HepG2 (cell line): ENCODE data around the gene SCEL. TPM values are rescaled to one million over a fixed set of nuclear protein-coding genes. Genes with fewer than 3 reads are reported as not detected.

Experiments
- ATAC-seq: fragments of 200-7000 bp; cut with Tn5 transposase; 3 replicates; pipeline ENCODE4 v1.9.1; 2020; ENCODE audit warnings: mild to moderate bottlenecking, moderate library complexity
- BruUV-seq: library from RNA; stranded (reverse); fragments of 400-500 nt; replicated peaks from 2 replicates; lab custom pipeline; 2021; lab: Mats Ljungman, UMichigan
- CTCF ChIA-PET: fragments of 300-600 bp; formaldehyde crosslinking; extraction: SDS; loops from one replicate; lab custom pipeline; 2021; ENCODE audit warnings: low total read pairs, inconsistent platforms, low intra/inter-chr PET ratio; lab: Yijun Ruan, JAX
- POLR2A ChIA-PET: fragments of 350-600 bp; sonication (Branson Sonifier 250); formaldehyde crosslinking; loops from one replicate; lab custom pipeline; 2020; ENCODE audit warnings: antibody characterized with exemption, inconsistent platforms; lab: Yijun Ruan, JAX
- DNase-seq: peaks from one replicate; pipeline ENCODE4 v3.0.0-alpha.2; 2015; ENCODE audit warnings: low spot score
- FAIRE-seq: peaks from 3 replicates; lab custom pipeline; 2011; peaks lifted over from hg19 to GRCh38; lab: Jason Lieb, UNC
- H2AFZ ChIP-seq: one replicate; pipeline ENCODE4 v1.6.1; 2011; ENCODE audit warnings: low read length, inconsistent platforms
- H3K27ac ChIP-seq: fragments of 300-600 bp; 3 replicates; pipeline ENCODE4 v1.8.0; 2011; ENCODE audit warnings: mixed run types, mild to moderate bottlenecking, mixed read lengths, low read length, inconsistent platforms; ENCODE audit not compliant: insufficient read depth; ENCODE audit errors: extremely low read length
- H3K27me3 ChIP-seq, 2 experiments: fragments of 200-600 bp in 1 of 2; 2 replicates in 1 of 2; 3 replicates in 1 of 2; pipeline versions ENCODE4 v1.6.0 to v1.8.0; 2011; ENCODE audit warnings: low read length in 2 of 2, mild to moderate bottlenecking in 2 of 2, moderate library complexity in 2 of 2, inconsistent platforms in 1 of 2; ENCODE audit not compliant: insufficient read depth in 2 of 2, control insufficient read depth in 1 of 2
- H3K36me3 ChIP-seq, 2 experiments: fragments of 200-600 bp in 1 of 2; replicated peaks in 1 of 2; 2 replicates in 1 of 2; 3 replicates in 1 of 2; pipeline versions ENCODE4 v1.5.1 to v1.8.0; 2011; ENCODE audit warnings: low read length in 2 of 2, inconsistent platforms in 1 of 2; ENCODE audit not compliant: insufficient read depth in 2 of 2, control insufficient read depth in 1 of 2
- H3K4me1 ChIP-seq: 2 replicates; pipeline ENCODE4 v1.5.1; 2012; ENCODE audit warnings: low read length, inconsistent platforms; ENCODE audit not compliant: insufficient read depth
- H3K4me2 ChIP-seq: 2 replicates; pipeline ENCODE4 v1.6.0; 2011; ENCODE audit warnings: low read depth, low read length, inconsistent platforms
- H3K4me3 ChIP-seq, 3 experiments: fragments of 200-600 bp in 1 of 3; sonication (generic), shearing (Covaris generic) in 1 of 3; replicated peaks in 1 of 3; 2 replicates each; pipeline ENCODE4 v1.5.1; 2011 to 2016; ENCODE audit warnings: low read length in 3 of 3, inconsistent platforms in 2 of 3, low read depth in 2 of 3, mild to moderate bottlenecking in 2 of 3, control low read depth in 1 of 3, mixed read lengths in 1 of 3; ENCODE audit not compliant: insufficient read depth in 1 of 3
- H3K79me2 ChIP-seq: one replicate; pipeline ENCODE4 v1.6.1; 2011; ENCODE audit warnings: low read length, inconsistent platforms; ENCODE audit not compliant: insufficient read depth
- H3K9ac ChIP-seq: 2 replicates; pipeline ENCODE4 v1.6.0; 2011; ENCODE audit warnings: mild to moderate bottlenecking, low read depth, low read length, inconsistent platforms; ENCODE audit not compliant: insufficient read depth
- H3K9me3 ChIP-seq: 2 replicates; pipeline ENCODE4 v1.5.1; 2012; ENCODE audit warnings: mild to moderate bottlenecking, low read length
- H4K20me1 ChIP-seq: 2 replicates; pipeline ENCODE4 v1.6.0; 2011; ENCODE audit warnings: inconsistent platforms, mild to moderate bottlenecking, low read length, moderate library complexity; ENCODE audit not compliant: insufficient read depth
- BRCA1 ChIP-seq: sonication (generic); formaldehyde crosslinking; IDR thresholded peaks from 2 replicates; pipeline ENCODE4 v1.4.0; 2020; ENCODE audit warnings: missing genetic modification reagents
- EHMT2 ChIP-seq: fragments of 200-600 bp; sonication (generic); IDR thresholded peaks from 2 replicates; pipeline ENCODE4 v1.7.0; 2017; ENCODE audit warnings: antibody characterized with exemption, low read depth, low read length, borderline replicate concordance
- GZF1 ChIP-seq: sonication (generic); formaldehyde crosslinking; IDR thresholded peaks from 2 replicates; pipeline ENCODE4 v1.5.1; 2020; ENCODE audit warnings: mild to moderate bottlenecking, missing genetic modification reagents
- HNRNPH1 ChIP-seq: fragments of 200-400 bp; formaldehyde crosslinking; optimal IDR thresholded peaks from 2 replicates; pipeline ENCODE3; 2017; ENCODE audit warnings: mild to moderate bottlenecking, low read depth, low read length
- IKZF1 ChIP-seq: fragments of 450-650 bp; IDR thresholded peaks from 2 replicates; pipeline ENCODE4 v1.7.1; 2016
- MEF2D ChIP-seq: sonication (generic); formaldehyde crosslinking; IDR thresholded peaks from 2 replicates; pipeline ENCODE4 v1.5.1; 2020; ENCODE audit warnings: mild to moderate bottlenecking, missing genetic modification reagents
- MIER2 ChIP-seq: IDR thresholded peaks from 2 replicates; pipeline ENCODE4 v1.6.1; 2016; ENCODE audit warnings: missing biosample characterization, missing genetic modification reagents
- ZBTB42 ChIP-seq: sonication (generic); formaldehyde crosslinking; IDR thresholded peaks from 2 replicates; pipeline ENCODE4 v1.5.0; 2020; ENCODE audit warnings: mild to moderate bottlenecking, missing genetic modification reagents
- ZBTB8A ChIP-seq: sonication (generic); formaldehyde crosslinking; IDR thresholded peaks from 2 replicates; pipeline ENCODE4 v1.4.0; 2020; ENCODE audit warnings: mild to moderate bottlenecking, low read depth, missing genetic modification reagents, borderline replicate concordance
- ZNF224 ChIP-seq: sonication (generic); formaldehyde crosslinking; IDR thresholded peaks from 2 replicates; pipeline ENCODE4 v1.5.0; 2020; ENCODE audit warnings: mild to moderate bottlenecking, missing genetic modification reagents
- ZNF780A ChIP-seq: sonication (generic); formaldehyde crosslinking; IDR thresholded peaks from 2 replicates; pipeline ENCODE4 v1.8.0; 2022; ENCODE audit warnings: mild to moderate bottlenecking, missing genetic modification reagents, moderate library complexity
- WGBS: methylation state at CpG from one replicate; pipeline ENCODE4 v1.1.6; 2017; ENCODE audit warnings: low lambda C conversion rate; 5-methylcytosine and 5-hydroxymethylcytosine counted together
- in situ Hi-C: cut with HindIII; loops from 2 replicates; pipeline ENCODE4 v1.10.0; 2017; ENCODE audit warnings: low pct_unique_long_range_greater_than_20kb; ENCODE audit not compliant: extremely low pct_ligation_motif_present
- intact Hi-C: fragments of 100-400 bp; cut with micrococcal nuclease; formaldehyde crosslinking; loops from one replicate; pipeline ENCODE4 v1.10.0; 2022; ENCODE audit not compliant: unreplicated experiment
- polyA plus RNA-seq, 8 experiments: library from polyadenylated mRNA; depleted of rRNA in 3 of 8; stranded (reverse) in 7 of 8; unstranded in 1 of 8; fragments of >200 nt; fragmentation: Illumina TruSeq in 4 of 8; extraction: Trizol in 4 of 8; gene quantifications; 2 replicates each; pipeline versions ENCODE4 v1.2.1 to v1.2.3, GENCODE V29; 2011 to 2016; ENCODE audit warnings: low read depth in 4 of 8, missing spikeins in 1 of 8, mixed read lengths in 1 of 8; ENCODE audit not compliant: insufficient read depth in 1 of 8
- total RNA-seq, 5 experiments: library from RNA; depleted of rRNA; stranded (reverse); fragments of >200 nt; fragmentation: Illumina TruSeq; extraction: Trizol; gene quantifications; 2 replicates each; pipeline ENCODE4 v1.2.3, GENCODE V29; 2016; ENCODE audit warnings: low read depth in 1 of 5
- TF ChIP-seq, protein P1 (sequence below): sonication (generic); formaldehyde crosslinking; IDR thresholded peaks from 2 replicates; pipeline ENCODE4 v1.4.0; 2020; ENCODE audit warnings: low read depth, mild to moderate bottlenecking, missing genetic modification reagents
- TF ChIP-seq, protein P2 (sequence below): sonication (generic); formaldehyde crosslinking; IDR thresholded peaks from 2 replicates; pipeline ENCODE4 v1.4.0; 2020; ENCODE audit warnings: mild to moderate bottlenecking, low read depth, missing genetic modification reagents
- TF ChIP-seq, protein P3 (sequence below): sonication (generic); formaldehyde crosslinking; IDR thresholded peaks from 2 replicates; pipeline ENCODE4 v1.8.1; 2023; ENCODE audit warnings: mild to moderate bottlenecking, missing genetic modification reagents

SCEL gene
- total and polyA plus RNA-seq, 2 of the 13 experiments (the other 11 are each of a cell fraction or from before 2014, with no cell fraction given) = not detected

DNA sequence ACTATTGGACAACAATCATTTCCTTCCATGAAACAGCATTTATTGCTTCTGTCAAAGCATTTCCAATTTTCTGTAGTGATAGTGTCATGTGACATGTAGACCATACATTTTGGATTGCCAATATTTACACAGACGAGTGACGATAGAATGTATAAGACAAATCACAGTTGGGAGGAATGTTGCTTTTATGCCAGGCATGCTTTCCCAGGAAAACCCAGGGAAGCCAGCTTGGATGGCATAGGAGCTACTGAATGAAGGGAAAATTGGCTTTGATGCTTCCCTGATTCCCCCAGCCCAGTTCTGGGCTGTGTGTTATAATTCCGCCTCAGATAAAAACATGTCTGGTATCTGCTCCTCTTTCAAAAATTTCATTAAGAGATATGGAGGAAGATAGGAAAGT is 22.5 kb downstream of the SCEL start:
- Histone ChIP-seq H3K79me2 (no peaks in the 10 kb centered on the region), H3K9me3 (no peaks in the 10 kb centered on the region), H3K27me3 (no peaks in the 10 kb centered on the region), H3K4me3 (no peak overlapping the region), H3K4me1 (no peaks in the 10 kb centered on the region), H4K20me1 (no peaks in the 10 kb centered on the region), H2AFZ (no peak overlapping the region), H3K4me2 (no peak overlapping the region), H3K9ac (no peak overlapping the region), H3K36me3 (no peaks in the 10 kb centered on the region), H3K27ac (no peak overlapping the region)
- 7% methylated on average over 3 of the region's 3 CpGs for WGBS
- FAIRE-seq (no peak), ATAC-seq (no peak), DNase-seq (no peak)
- intact Hi-C loops (no loop called here), in situ Hi-C loops (no loop called here)
- no peak for TF ChIP-seq GZF1 (CRISPR knock-in tag)
- no peak for TF ChIP-seq ZNF224 (CRISPR knock-in tag)
- no peak for TF ChIP-seq ZBTB8A (CRISPR knock-in tag)
- no peak for TF ChIP-seq BRCA1 (CRISPR knock-in tag)
- TF ChIP-seq MEF2D (CRISPR knock-in tag) = no peak
- TF ChIP-seq IKZF1 = no peak
- no TSS peak for BruUV-seq
- CTCF ChIA-PET = no interaction called here
- POLR2A ChIA-PET = no interaction called here

DNA sequence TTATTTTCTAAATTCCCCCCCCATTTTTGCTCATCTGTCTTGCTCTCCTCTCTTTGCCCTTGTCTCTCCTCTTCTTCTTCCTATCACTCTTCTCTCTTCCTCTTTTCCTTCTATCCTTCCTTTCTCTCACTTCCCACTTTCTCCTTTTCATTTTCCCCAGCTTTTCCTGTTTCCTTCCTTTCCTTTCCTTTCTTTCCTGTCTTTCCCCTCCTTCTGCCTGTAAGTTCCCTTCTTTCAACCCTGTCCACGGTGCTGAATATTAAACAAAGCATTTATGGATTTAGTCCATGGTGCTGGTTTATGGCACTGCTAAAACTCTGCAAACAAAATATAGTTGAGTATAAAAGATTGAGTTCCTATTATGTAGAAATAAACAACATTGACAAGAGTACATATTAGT is 27.6 kb downstream of the SCEL start:
- H3K27ac ChIP-seq = no peak overlapping the region
- no peaks in the 10 kb centered on the region for H3K36me3 ChIP-seq
- H3K4me2 ChIP-seq = no peak overlapping the region
- no peak overlapping the region for H3K9ac ChIP-seq
- 0% methylated on average over 1 of the region's 1 CpG for WGBS
- no peaks in the 10 kb centered on the region for H3K27me3 ChIP-seq
- H3K79me2 ChIP-seq = no peaks in the 10 kb centered on the region
- intact Hi-C loops = no loop called here
- ChIA-PET POLR2A (no interaction called here), CTCF (no interaction called here)
- H4K20me1 ChIP-seq = no peaks in the 10 kb centered on the region
- no peaks in the 10 kb centered on the region for H3K9me3 ChIP-seq
- no peak overlapping the region for H2AFZ ChIP-seq
- DNase-seq (peak; percentile 7), FAIRE-seq (no peak), ATAC-seq (no peak)
- BruUV-seq = no TSS peak
- in situ Hi-C loops = no loop called here
- H3K4me1 ChIP-seq = no peaks in the 10 kb centered on the region
- no peak overlapping the region for H3K4me3 ChIP-seq
- TF ChIP-seq, protein P1, sequence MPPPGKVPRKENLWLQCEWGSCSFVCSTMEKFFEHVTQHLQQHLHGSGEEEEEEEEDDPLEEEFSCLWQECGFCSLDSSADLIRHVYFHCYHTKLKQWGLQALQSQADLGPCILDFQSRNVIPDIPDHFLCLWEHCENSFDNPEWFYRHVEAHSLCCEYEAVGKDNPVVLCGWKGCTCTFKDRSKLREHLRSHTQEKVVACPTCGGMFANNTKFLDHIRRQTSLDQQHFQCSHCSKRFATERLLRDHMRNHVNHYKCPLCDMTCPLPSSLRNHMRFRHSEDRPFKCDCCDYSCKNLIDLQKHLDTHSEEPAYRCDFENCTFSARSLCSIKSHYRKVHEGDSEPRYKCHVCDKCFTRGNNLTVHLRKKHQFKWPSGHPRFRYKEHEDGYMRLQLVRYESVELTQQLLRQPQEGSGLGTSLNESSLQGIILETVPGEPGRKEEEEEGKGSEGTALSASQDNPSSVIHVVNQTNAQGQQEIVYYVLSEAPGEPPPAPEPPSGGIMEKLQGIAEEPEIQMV = no peak
- TF ChIP-seq ZNF780A (CRISPR knock-in tag) = no peak
- TF ChIP-seq, protein P2, sequence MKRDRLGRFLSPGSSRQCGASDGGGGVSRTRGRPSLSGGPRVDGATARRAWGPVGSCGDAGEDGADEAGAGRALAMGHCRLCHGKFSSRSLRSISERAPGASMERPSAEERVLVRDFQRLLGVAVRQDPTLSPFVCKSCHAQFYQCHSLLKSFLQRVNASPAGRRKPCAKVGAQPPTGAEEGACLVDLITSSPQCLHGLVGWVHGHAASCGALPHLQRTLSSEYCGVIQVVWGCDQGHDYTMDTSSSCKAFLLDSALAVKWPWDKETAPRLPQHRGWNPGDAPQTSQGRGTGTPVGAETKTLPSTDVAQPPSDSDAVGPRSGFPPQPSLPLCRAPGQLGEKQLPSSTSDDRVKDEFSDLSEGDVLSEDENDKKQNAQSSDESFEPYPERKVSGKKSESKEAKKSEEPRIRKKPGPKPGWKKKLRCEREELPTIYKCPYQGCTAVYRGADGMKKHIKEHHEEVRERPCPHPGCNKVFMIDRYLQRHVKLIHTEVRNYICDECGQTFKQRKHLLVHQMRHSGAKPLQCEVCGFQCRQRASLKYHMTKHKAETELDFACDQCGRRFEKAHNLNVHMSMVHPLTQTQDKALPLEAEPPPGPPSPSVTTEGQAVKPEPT = no peak
- TF ChIP-seq HNRNPH1 = no peak
- peak; percentile 52; the same call in 1 of the 2 replicates for TF ChIP-seq EHMT2
- peak; percentile 93 for TF ChIP-seq MIER2 (CRISPR knock-in tag)
- TF ChIP-seq ZBTB42 (CRISPR knock-in tag) = no peak
- TF ChIP-seq, protein P3, sequence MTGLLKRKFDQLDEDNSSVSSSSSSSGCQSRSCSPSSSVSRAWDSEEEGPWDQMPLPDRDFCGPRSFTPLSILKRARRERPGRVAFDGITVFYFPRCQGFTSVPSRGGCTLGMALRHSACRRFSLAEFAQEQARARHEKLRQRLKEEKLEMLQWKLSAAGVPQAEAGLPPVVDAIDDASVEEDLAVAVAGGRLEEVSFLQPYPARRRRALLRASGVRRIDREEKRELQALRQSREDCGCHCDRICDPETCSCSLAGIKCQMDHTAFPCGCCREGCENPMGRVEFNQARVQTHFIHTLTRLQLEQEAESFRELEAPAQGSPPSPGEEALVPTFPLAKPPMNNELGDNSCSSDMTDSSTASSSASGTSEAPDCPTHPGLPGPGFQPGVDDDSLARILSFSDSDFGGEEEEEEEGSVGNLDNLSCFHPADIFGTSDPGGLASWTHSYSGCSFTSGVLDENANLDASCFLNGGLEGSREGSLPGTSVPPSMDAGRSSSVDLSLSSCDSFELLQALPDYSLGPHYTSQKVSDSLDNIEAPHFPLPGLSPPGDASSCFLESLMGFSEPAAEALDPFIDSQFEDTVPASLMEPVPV (CRISPR knock-in tag) = no peak
